Caco-2 (cell line): Measurements from ENCODE around the gene TCHHL1. TPM values are rescaled to one million over a fixed set of nuclear protein-coding genes. Genes with fewer than 3 reads are reported as not detected.

Source experiments
- BruUV-seq: library from RNA; stranded (reverse); fragments of 400-500 nt; replicated peaks from 2 replicates; lab custom pipeline; 2021; lab: Mats Ljungman, UMichigan
- CTCF ChIA-PET: fragments of 300-600 bp; sonication (Branson Sonifier 250); formaldehyde crosslinking; loops from one replicate; lab custom pipeline; 2022; ENCODE audit warnings: antibody characterized with exemption; lab: Charles Lee
- POLR2A ChIA-PET: fragments of 300-600 bp; sonication (Branson Sonifier 250); formaldehyde crosslinking; loops from one replicate; lab custom pipeline; 2022; ENCODE audit warnings: antibody characterized with exemption; lab: Charles Lee
- DNase-seq, 2 experiments: peaks; one replicate each; pipeline versions ENCODE4 v3.0.0 to v3.0.0-alpha.2; 2020 to 2022
- H3K27me3 ChIP-seq: replicated peaks from 2 replicates; pipeline ENCODE4 v1.6.0; 2011; ENCODE audit warnings: low read length; ENCODE audit not compliant: control insufficient read depth, insufficient read depth
- H3K36me3 ChIP-seq: 2 replicates; pipeline ENCODE4 v1.5.1; 2011; ENCODE audit warnings: low read length; ENCODE audit not compliant: control insufficient read depth, insufficient read depth
- H3K4me1 ChIP-seq: fragments of 250-450 bp; sonication (Bioruptor Pico); 2 replicates; pipeline ENCODE4 v1.5.1; 2020; ENCODE audit warnings: mild to moderate bottlenecking
- H3K4me3 ChIP-seq: 2 replicates; pipeline ENCODE4 v1.5.1; 2011; ENCODE audit warnings: low read depth, mild to moderate bottlenecking, control low read depth, low read length
- H3K9me3 ChIP-seq: fragments of 250-450 bp; sonication (Bioruptor Pico); 2 replicates; pipeline ENCODE4 v1.5.1; 2020; ENCODE audit warnings: mild to moderate bottlenecking, moderate library complexity
- H3K27ac Mint-ChIP-seq: one replicate; pipeline ENCODE4 v1.8.0; 2022; ENCODE audit warnings: mixed read lengths; ENCODE audit not compliant: unreplicated experiment
- H3K27me3 Mint-ChIP-seq: one replicate; pipeline ENCODE4 v1.8.0; 2022; ENCODE audit warnings: mixed read lengths; ENCODE audit not compliant: insufficient read depth, unreplicated experiment
- H3K36me3 Mint-ChIP-seq: one replicate; pipeline ENCODE4 v1.8.0; 2022; ENCODE audit warnings: mild to moderate bottlenecking, mixed read lengths; ENCODE audit not compliant: insufficient read depth, unreplicated experiment
- H3K4me1 Mint-ChIP-seq: one replicate; pipeline ENCODE4 v1.8.0; 2022; ENCODE audit warnings: low read depth, mixed read lengths; ENCODE audit not compliant: unreplicated experiment
- H3K4me3 Mint-ChIP-seq: one replicate; pipeline ENCODE4 v1.8.0; 2022; ENCODE audit warnings: mild to moderate bottlenecking, moderate library complexity, mixed read lengths; ENCODE audit not compliant: unreplicated experiment
- H3K9me3 Mint-ChIP-seq: one replicate; pipeline ENCODE4 v1.8.0; 2022; ENCODE audit warnings: mixed read lengths; ENCODE audit not compliant: unreplicated experiment
- CTCF ChIP-seq, 2 experiments: fragments of 200-600 bp in 1 of 2; IDR thresholded peaks; 1 replicate in 1 of 2; 2 replicates in 1 of 2; pipeline versions ENCODE4 v1.5.1 to v1.8.0; 2011 to 2022; ENCODE audit warnings: antibody characterized with exemption in 1 of 2, control low read depth in 1 of 2, inconsistent platforms in 1 of 2, low read depth in 1 of 2, low read length in 1 of 2, mild to moderate bottlenecking in 1 of 2, moderate library complexity in 1 of 2; ENCODE audit not compliant: insufficient read depth in 1 of 2, severe bottlenecking in 1 of 2, unreplicated experiment in 1 of 2
- intact Hi-C: fragments of 100-400 bp; cut with micrococcal nuclease; formaldehyde crosslinking; loops from one replicate; pipeline ENCODE4 v1.10.0; 2022; ENCODE audit not compliant: unreplicated experiment
- total RNA-seq: library from RNA; stranded (reverse); gene quantifications from 2 replicates; pipeline ENCODE4 v1.2.3, GENCODE V29; 2022

TCHHL1 gene
- total RNA-seq, 1 experiment from 2014 or later, result not detected

DNA sequence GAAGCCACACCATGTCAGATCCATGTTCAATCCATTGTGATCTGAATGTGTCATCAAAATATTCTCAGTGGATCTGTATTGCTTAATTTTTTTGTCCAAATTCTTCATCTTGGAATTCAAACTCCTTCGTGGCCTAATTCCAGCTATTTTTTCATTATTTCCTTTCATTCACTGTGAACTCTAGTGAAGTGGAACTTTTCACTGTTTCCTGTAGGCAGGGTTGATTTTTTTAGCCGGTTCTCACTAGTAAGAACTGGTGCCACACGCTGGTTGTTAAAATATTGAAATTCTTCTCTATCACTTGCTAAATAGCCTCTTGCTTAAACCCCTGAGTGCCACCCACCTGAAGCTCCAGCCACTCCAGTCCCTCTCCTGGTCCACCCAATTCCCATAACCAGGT is 44.5 kb downstream of the TCHHL1 start:
- no peak for TF ChIP-seq CTCF (IDR thresholded peaks at IDR 0.05; ENCODE audit: insufficient read depth in 1 of 2, low read depth in 1 of 2, low read length in 1 of 2, severe bottlenecking in 1 of 2, unreplicated experiment in 1 of 2)
- H3K27me3 Mint-ChIP-seq, result no peaks in the 10 kb centered on the region
- H3K4me1 ChIP-seq, result peaks cover 11% of the 10 kb centered on the region
- H3K9me3 Mint-ChIP-seq, result no peaks in the 10 kb centered on the region
- POLR2A ChIA-PET, result no interaction called here
- H3K9me3 ChIP-seq, result no peaks in the 10 kb centered on the region
- DNase-seq, result no peak
- H3K36me3 Mint-ChIP-seq, result peaks cover 14% of the 10 kb centered on the region
- BruUV-seq, result no TSS peak
- intact Hi-C loops, result no loop called here
- peaks cover 7% of the 10 kb centered on the region for H3K4me1 Mint-ChIP-seq
- CTCF ChIA-PET, result interaction anchor here (0.6 kb wide), 1 partner anchor 46 kb away, joined by 3 read pairs; no protein-coding TSS in a partner anchor
- H3K4me3 ChIP-seq, result no peak overlapping the region
- no peak overlapping the region for H3K4me3 Mint-ChIP-seq
- H3K27me3 ChIP-seq, result no peaks in the 10 kb centered on the region
- no peaks in the 10 kb centered on the region for H3K36me3 ChIP-seq
- no peak overlapping the region for H3K27ac Mint-ChIP-seq

DNA sequence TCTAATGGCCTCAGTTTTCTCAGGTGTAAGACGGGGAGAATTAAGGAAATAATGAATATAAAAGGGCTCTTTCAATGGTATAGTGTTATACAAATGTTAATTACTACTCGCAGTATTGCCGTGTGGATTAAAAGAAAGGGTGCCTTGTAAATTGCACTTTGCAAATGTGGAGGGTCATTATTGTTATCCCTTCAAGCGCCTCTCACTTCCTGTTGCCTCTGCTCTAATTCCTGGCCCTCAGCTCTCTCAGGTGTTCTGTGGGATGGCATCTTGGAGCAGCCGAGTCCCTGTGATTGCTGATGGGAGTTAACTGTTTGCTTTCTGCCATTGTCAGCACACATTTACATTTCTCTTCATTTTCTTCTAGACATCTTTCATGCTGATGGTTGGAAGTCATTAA is 45.0 kb downstream of the TCHHL1 start:
- H3K4me3 ChIP-seq, result no peak overlapping the region
- BruUV-seq, result no TSS peak
- no peak overlapping the region for H3K4me3 Mint-ChIP-seq
- H3K27me3 Mint-ChIP-seq, result no peaks in the 10 kb centered on the region
- H3K27ac Mint-ChIP-seq, result no peak overlapping the region
- POLR2A ChIA-PET, result no interaction called here
- intact Hi-C loops, result no loop called here
- no peaks in the 10 kb centered on the region for H3K36me3 ChIP-seq
- CTCF ChIA-PET, result no interaction called here
- no peak for DNase-seq
- H3K4me1 ChIP-seq, result peaks cover 8% of the 10 kb centered on the region
- H3K9me3 ChIP-seq, result no peaks in the 10 kb centered on the region
- H3K9me3 Mint-ChIP-seq, result no peaks in the 10 kb centered on the region
- peaks cover 14% of the 10 kb centered on the region for H3K36me3 Mint-ChIP-seq
- TF ChIP-seq CTCF (IDR thresholded peaks at IDR 0.05; ENCODE audit: insufficient read depth in 1 of 2, low read depth in 1 of 2, low read length in 1 of 2, severe bottlenecking in 1 of 2, unreplicated experiment in 1 of 2), result no peak
- H3K27me3 ChIP-seq, result no peaks in the 10 kb centered on the region
- peaks cover 7% of the 10 kb centered on the region for H3K4me1 Mint-ChIP-seq

- POLR2A ChIA-PET, result no interaction called here
- H3K27me3 ChIP-seq, result no peaks in the 10 kb centered on the region
- CTCF ChIA-PET, result no interaction called here
- Mint-ChIP-seq H3K27ac (no peak overlapping the region), H3K27me3 (no peaks in the 10 kb centered on the region), H3K9me3 (no peaks in the 10 kb centered on the region), H3K4me1 (no peaks in the 10 kb centered on the region), H3K36me3 (no peaks in the 10 kb centered on the region), H3K4me3 (no peak overlapping the region)
- H3K36me3 ChIP-seq, result no peaks in the 10 kb centered on the region
- H3K9me3 ChIP-seq, result no peaks in the 10 kb centered on the region
- H3K4me3 ChIP-seq, result no peak overlapping the region
- TF ChIP-seq CTCF (IDR thresholded peaks at IDR 0.05; ENCODE audit: insufficient read depth in 1 of 2, low read depth in 1 of 2, low read length in 1 of 2, severe bottlenecking in 1 of 2, unreplicated experiment in 1 of 2), result no peak
- no peak for DNase-seq
- intact Hi-C loops, result no loop called here
- H3K4me1 ChIP-seq, result peaks cover 5% of the 10 kb centered on the region
- no TSS peak for BruUV-seq
Measured at GRCh38 chr1:152042030-152042429, 46.8 kb downstream of the TCHHL1 start.
